GM18502 (cell line): ENCODE measurements around the gene COL25A1.

Source experiments
- ATAC-seq: cut with Tn5 transposase; IDR thresholded peaks from one replicate; pipeline ENCODE4 v1.9.1; 2021; ENCODE audit warnings: mild to moderate bottlenecking; ENCODE audit not compliant: unreplicated experiment, poor library complexity

The COL25A1 gene

GRCh38 chr4:109177096-109177810 is 125.2 kb downstream of the COL25A1 start:
- no peak for ATAC-seq

GRCh38 chr4:109174224-109174953 is 128.1 kb downstream of the COL25A1 start:
- no peak for ATAC-seq

GRCh38 chr4:109172301-109172700 is 130.2 kb downstream of the COL25A1 start:
- ATAC-seq = no peak

- ATAC-seq = no peak
Measured at GRCh38 chr4:109171070-109171469, 131.4 kb downstream of the COL25A1 start.

- no peak for ATAC-seq
Measured at GRCh38 chr4:109169170-109169569, 133.3 kb downstream of the COL25A1 start.

- ATAC-seq = no peak
Measured at GRCh38 chr4:109166586-109166985, 135.9 kb downstream of the COL25A1 start.

- no peak for ATAC-seq
Measured at GRCh38 chr4:109166126-109166525, 136.3 kb downstream of the COL25A1 start.

GRCh38 chr4:109164011-109164410 is 138.4 kb downstream of the COL25A1 start:
- no peak for ATAC-seq

GRCh38 chr4:109163493-109163892 is 139.0 kb downstream of the COL25A1 start:
- ATAC-seq = no peak

- ATAC-seq = no peak
Measured at GRCh38 chr4:109162759-109163158, 139.7 kb downstream of the COL25A1 start.

GRCh38 chr4:109160494-109160893 is 142.0 kb downstream of the COL25A1 start:
- no peak for ATAC-seq

GRCh38 chr4:109157696-109158095 is 144.8 kb downstream of the COL25A1 start:
- no peak for ATAC-seq

- ATAC-seq = no peak
Measured at GRCh38 chr4:109157205-109157604, 145.3 kb downstream of the COL25A1 start.

GRCh38 chr4:109156356-109156755 is 146.1 kb downstream of the COL25A1 start:
- ATAC-seq = no peak

GRCh38 chr4:109155682-109156283 is 146.7 kb downstream of the COL25A1 start:
- ATAC-seq = no peak

GRCh38 chr4:109155084-109155483 is 147.4 kb downstream of the COL25A1 start:
- ATAC-seq = no peak

GRCh38 chr4:109154424-109154823 is 148.0 kb downstream of the COL25A1 start:
- no peak for ATAC-seq

GRCh38 chr4:109149836-109150235 is 152.6 kb downstream of the COL25A1 start:
- ATAC-seq = no peak

GRCh38 chr4:109148577-109149075 is 153.8 kb downstream of the COL25A1 start:
- no peak for ATAC-seq

- no peak for ATAC-seq
Measured at GRCh38 chr4:109147135-109147534, 155.3 kb downstream of the COL25A1 start.

- ATAC-seq = no peak
Measured at GRCh38 chr4:109146499-109146898, 156.0 kb downstream of the COL25A1 start.
